ENCODE data around the gene CISTR.

- no peak for TF ChIP-seq CTCF (IDR thresholded peaks at IDR 0.05)
- TF ChIP-seq POLR2AphosphoS5 (IDR thresholded peaks at IDR 0.05), result no peak
- TF ChIP-seq POLR2A (IDR thresholded peaks at IDR 0.05; ENCODE audit: low read depth), result no peak
Measured at GRCh38 chr12:53712059-53712643, 39.6 kb downstream of the CISTR start.
